NCI-H2196 treated with DMSO at 0.1 percent for 48 hours (cell line): Measurements from ENCODE around the gene LUM.

Experiments used
- DNase-seq: peaks from one replicate; lab custom pipeline; 2025; ENCODE audit not compliant: unreplicated experiment; lab: John Stamatoyannopoulos, UW

LUM gene

DNA sequence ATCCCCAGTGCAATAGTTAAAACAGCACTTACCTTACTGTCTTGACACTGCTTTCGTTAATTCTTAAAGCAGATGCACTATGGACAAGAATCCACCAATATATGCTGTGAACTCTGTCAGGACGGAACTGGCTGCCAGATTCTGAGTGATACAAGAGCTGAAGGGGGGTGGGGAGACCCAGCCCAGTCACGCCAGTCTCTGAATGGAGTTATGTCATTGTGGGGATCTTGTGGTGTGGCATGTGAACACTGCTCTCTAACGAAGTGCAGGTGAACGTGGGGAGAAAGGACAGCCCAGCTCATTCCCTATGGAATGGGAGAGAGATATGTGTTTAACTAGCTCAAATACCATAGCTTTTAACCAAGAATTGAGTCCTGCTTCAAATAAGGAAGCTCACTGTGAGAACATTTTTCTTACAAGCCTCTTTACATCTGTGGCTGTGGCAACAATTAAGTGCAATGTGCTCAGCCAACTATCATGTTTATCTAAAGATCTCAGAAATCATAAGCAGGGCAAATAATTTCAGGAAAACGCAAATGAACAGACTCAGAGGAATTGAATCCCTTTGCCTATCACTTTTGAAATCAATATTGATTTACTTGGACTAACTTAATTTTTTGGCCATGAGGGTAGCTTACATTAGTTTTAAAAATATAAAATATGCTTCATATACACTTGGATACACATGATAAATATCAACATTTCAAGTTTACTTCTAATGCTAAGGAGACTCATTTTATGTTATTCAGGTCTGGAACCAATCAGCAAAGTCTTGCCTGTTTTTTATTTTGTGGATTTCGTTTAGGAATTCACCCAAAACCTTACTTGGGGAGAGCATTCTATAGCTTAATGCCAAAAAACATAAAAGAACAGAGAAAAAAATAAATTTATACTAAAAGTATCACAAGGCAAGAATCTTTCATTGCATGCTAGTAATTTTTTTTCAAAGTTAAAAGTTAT, at the start of gene LUM:
TSS of gene LUM (minus strand) at position 129 of the 960 bp plus-strand sequence. CDS start 2,515 bp downstream, outside the sequence.
- DNase-seq = no peak

DNA sequence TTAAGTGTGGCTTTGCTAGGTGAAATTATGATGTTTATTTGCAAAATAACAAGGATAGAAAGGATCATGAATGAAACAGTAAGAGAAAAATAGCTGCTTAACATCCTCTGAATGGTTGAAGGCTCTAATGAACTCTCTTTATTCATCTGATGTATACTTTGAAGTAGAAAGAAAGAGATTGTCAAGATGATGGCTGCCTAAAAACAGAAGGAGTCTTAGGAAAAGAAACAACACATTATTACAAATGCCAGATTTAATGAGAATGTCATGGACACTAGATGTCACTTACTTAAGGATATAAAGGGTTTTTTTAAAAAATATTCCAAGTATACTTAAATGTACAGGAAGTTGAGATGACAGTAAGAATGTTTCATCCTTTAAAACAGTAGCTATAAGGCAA, 49.7 kb upstream of the LUM start:
- no peak for DNase-seq

GRCh38 chr12:91155990-91156389, 44.7 kb upstream of the LUM start:
- no peak for DNase-seq

DNA sequence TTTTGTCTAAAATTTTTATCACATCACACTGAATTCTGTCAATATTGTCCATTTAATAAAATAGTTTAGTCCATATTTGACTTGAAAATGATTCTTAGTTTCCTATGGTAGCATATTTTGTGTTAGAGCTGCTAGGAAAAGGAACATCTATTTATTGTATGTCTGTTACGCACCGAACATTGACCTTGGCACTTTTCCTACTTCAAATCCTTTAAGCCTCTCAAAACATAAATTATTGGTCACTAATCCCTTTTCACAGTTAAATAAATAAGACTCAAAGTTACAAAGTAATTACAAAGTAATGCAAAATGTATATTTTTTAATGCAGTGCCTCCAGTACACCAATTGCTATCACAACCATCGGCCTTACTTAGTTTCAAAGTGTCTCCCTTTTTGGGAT, 42.8 kb upstream of the LUM start:
- DNase-seq = no peak

DNA sequence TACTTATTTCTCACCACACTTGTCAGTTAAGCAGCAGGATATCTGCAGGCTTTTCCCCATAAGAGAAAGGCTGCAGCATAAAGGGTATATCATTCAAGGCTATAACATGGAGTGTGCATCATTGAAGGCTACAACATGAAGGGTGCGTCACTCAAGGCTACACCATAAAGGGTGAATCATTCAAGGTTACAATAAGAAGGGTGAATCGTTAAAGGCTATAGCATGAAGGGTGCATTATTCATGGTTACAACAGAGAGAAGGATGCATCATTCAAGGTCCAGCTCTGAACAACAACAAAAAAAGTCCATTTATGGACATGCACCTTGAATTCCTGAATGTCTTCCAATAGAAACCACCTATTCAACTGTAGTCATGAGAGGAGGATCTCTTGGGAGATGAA, 32.8 kb upstream of the LUM start:
- DNase-seq = no peak

GRCh38 chr12:91143206-91143605, 31.9 kb upstream of the LUM start:
- DNase-seq = no peak

DNA sequence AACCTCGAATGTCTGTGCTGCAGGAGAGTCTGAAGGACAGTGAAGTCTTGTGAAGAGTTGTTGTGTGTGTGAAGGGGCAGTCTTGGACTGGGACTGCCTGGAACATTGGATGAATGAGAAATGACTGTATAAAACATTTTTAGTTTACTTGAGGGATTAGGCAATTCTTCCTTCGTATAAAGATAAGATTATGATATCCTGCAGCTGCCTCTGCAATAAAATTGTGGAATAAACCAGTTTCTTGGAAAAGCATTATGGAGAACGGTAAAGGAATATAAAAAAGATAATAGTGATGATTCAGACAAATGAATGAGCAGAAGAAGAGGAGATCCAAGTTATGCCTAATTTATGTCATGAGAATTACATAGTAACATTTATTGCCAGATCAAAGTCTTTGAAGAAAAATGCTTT, 30.9 kb upstream of the LUM start:
- no peak for DNase-seq

GRCh38 chr12:91140026-91140931, 29.0 kb upstream of the LUM start:
- DNase-seq = no peak

- DNase-seq = no peak
Observed at GRCh38 chr12:91139286-91139685, 28.0 kb upstream of the LUM start.

- DNase-seq = no peak
Observed at GRCh38 chr12:91138337-91138920, 27.1 kb upstream of the LUM start.

DNA sequence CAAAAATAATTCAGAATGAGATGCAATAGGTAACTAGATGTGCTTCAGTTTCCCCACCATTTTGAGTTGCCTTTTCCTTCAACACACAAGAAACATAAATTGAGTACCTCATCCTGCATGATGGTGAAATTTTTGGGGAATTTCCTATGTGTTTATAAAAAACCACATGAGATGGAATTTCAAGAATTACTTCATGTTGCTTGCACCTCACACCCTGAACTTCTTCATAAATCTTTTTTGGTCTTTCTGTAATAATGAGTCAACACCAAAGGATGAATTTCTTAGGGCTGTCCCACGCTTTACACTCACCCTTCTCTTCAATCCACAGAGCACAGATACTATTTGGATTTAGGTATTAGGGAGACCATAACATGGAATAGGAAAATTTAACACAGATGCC, 22.6 kb upstream of the LUM start:
- no peak for DNase-seq

DNA sequence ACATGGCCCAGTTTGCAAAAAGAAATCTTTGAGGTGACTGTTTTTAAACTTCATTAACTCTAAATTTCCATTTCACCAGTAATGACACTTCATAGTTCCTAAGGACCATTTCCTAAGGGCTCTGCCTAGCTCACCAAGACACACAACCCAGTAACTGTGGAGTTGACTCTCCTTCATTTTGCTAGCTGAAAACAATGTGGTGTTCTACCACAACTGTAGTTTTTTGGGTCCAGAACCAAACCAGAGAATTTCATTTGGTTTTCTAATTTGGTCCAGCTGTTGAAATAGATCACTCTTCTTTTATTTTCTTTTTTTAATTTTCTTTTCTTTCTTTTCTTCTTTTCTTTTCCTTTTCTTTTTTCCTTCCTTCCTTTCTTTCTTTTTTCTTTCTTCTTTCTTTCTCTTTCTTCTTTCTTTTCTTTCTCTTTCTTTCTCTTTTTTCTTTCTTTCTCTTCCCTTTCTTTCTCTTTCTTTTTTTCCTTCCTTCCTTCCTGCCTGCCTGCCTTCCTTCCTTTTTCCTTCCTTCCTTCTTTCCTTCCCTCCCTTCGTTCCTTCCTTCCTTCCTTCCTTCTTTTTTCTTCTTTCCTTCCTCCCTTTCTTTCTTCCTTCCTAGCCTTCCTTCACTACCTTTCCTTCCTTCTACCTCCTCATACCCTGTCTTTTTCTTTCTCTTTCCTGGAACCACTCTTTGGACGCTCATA, 18.5 kb upstream of the LUM start:
- no peak for DNase-seq

- DNase-seq = no peak
Observed at GRCh38 chr12:91127751-91128150, 16.5 kb upstream of the LUM start.

DNA sequence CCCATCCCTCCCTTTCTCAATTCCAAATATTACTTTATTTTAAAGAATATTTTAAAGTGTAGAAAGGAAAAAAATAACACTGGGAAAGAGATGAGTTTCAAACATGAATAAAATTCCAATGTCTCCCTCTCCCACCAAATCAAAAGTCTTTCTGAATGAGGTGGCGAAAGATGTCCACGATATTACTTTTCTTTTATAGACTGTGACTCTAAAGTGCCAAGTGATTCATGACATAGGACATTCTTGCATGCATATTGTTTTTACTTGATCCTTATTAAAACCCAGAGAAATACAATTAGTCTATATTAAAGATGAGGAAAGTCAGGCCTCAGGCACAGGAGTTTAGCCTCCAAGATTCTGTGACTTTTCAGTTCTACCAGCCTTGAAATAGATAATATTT, 16.0 kb upstream of the LUM start:
- DNase-seq = no peak

- DNase-seq = no peak
Observed at GRCh38 chr12:91126516-91126915, 15.2 kb upstream of the LUM start.

DNA sequence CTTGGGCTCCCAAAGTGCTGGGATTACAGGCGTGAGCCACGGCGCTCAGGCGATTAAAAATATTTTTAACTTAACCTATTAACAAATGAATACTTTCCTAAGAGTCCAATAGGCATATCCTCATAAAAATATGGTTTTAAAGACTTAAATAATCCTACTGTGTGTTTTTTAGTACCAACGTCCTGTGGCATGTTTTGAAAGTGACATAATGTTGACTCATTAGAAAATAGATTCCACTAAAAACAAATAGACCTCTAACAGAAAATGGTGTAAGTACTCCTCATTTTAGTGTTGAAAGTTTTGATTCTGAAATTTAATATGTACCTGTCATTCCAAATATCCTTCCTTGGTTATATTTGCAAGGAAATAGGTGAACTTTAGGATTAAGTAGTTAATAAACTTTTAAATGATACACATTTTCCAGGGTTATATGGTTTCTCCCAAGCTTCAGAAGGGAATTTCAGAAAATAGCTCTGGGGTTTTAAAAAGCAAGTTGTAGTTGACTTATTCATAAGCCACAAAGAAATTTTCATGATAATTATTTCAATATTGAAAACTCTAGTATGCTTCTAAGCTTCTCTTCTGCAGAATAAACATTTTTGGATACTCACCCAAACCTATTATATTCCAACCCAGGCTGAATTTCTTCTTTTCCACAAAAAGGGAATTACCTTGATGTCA, 12.1 kb upstream of the LUM start:
- DNase-seq = no peak

- no peak for DNase-seq
Observed at GRCh38 chr12:91120781-91121180, 9.5 kb upstream of the LUM start.

GRCh38 chr12:91119089-91119488, 7.8 kb upstream of the LUM start:
- DNase-seq = no peak

GRCh38 chr12:91113621-91114020, 2.3 kb upstream of the LUM start:
- no peak for DNase-seq

DNA sequence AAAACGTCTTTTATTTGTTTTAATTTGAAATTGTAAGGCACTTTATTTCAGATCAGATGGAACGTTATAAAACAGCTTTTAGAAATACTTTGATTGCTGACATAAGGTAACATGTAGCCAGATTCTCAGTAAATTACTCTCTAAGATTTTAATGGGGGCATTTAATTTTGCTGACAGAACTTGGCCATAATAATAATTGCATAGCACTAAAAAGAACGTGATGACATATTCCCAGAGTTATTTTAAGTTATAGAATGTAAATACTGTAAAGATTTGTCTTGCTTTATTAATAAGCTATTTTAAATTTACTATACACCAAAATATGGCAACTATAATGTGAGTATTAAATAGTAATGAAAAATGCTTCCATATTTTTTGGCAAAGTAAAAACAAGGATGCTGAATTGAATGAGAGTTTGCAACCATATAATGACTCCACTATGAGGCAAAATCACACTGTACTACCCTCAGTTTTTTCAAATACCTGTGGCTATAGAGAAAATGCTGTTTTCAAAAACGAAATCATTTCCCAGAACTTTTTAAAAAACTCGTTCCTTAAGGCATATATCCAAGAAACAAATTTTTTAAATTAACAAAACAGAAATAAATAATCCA, 876 bp downstream of the LUM start:
- DNase-seq = no peak
